GM20431 (cell line): Measurements from ENCODE around the gene NDUFC2.
"Not testable (repeated sequence)": the region's sequence is repeated elsewhere in the genome, so short reads cannot be mapped to it uniquely, and the experiment has no call there.

ENCODE experiments used
- in situ Hi-C: fragments of 300-500 bp; cut with MseI, MboI; formaldehyde crosslinking; loops from one replicate; pipeline ENCODE4 v1.15.0; 2020; ENCODE audit warnings: low sequenced_read_pairs; ENCODE audit not compliant: unreplicated experiment

Gene NDUFC2

GRCh38 chr11:78059749-78060328, 19.8 kb downstream of the NDUFC2 start:
- in situ Hi-C loops, result not testable (repeated sequence)

GRCh38 chr11:78057462-78058055, 22.1 kb downstream of the NDUFC2 start:
- in situ Hi-C loops, result no loop called here

GRCh38 chr11:78056093-78056492, 23.6 kb downstream of the NDUFC2 start:
- in situ Hi-C loops, result no loop called here

- in situ Hi-C loops, result no loop called here
These were observed 24.7 kb downstream of the NDUFC2 start for GRCh38 chr11:78054971-78055370.

- in situ Hi-C loops, result no loop called here
These were observed 28.5 kb downstream of the NDUFC2 start for GRCh38 chr11:78050964-78051831.

GRCh38 chr11:78049348-78049747, 30.3 kb downstream of the NDUFC2 start:
- in situ Hi-C loops, result no loop called here

- in situ Hi-C loops, result no loop called here
These were observed 31.1 kb downstream of the NDUFC2 start for GRCh38 chr11:78048561-78048960.

- in situ Hi-C loops, result no loop called here
These were observed 33.2 kb downstream of the NDUFC2 start for GRCh38 chr11:78046486-78046854.

GRCh38 chr11:78045851-78046485, 33.7 kb downstream of the NDUFC2 start:
- in situ Hi-C loops, result no loop called here

GRCh38 chr11:78044706-78045105, 35.0 kb downstream of the NDUFC2 start:
- in situ Hi-C loops, result no loop called here

GRCh38 chr11:78041843-78042440, 37.7 kb downstream of the NDUFC2 start:
- in situ Hi-C loops, result no loop called here

- in situ Hi-C loops, result not testable (repeated sequence)
These were observed 38.3 kb downstream of the NDUFC2 start for GRCh38 chr11:78041380-78041719.

- in situ Hi-C loops, result no loop called here
These were observed 38.8 kb downstream of the NDUFC2 start for GRCh38 chr11:78040691-78041379.

- in situ Hi-C loops, result no loop called here
These were observed 39.6 kb downstream of the NDUFC2 start for GRCh38 chr11:78039919-78040671.

- in situ Hi-C loops, result no loop called here
These were observed 40.2 kb downstream of the NDUFC2 start for GRCh38 chr11:78039391-78039918.

GRCh38 chr11:78038697-78039313, 40.9 kb downstream of the NDUFC2 start:
- in situ Hi-C loops, result no loop called here

- in situ Hi-C loops, result no loop called here
These were observed 41.6 kb downstream of the NDUFC2 start for GRCh38 chr11:78037825-78038620.

GRCh38 chr11:78037056-78037455, 42.6 kb downstream of the NDUFC2 start:
- in situ Hi-C loops, result no loop called here
